Epithelial cell of proximal tubule (primary cell): Measurements from ENCODE around the gene CALCOCO2. TPM values are rescaled to one million over a fixed set of nuclear protein-coding genes. Genes with fewer than 3 reads are reported as not detected.
"Not testable (repeated sequence)": the region's sequence is repeated elsewhere in the genome, so short reads cannot be mapped to it uniquely, and the experiment has no call there.

Experiments used
- DNase-seq: peaks from one replicate; pipeline ENCODE4 v3.0.0-alpha.2; 2011; ENCODE audit warnings: low read depth
- H3K4me3 ChIP-seq: 2 replicates; pipeline ENCODE4 v1.5.1; 2011; ENCODE audit warnings: low read depth, mild to moderate bottlenecking, low read length
- total RNA-seq: library from RNA; depleted of rRNA; stranded (reverse); fragments of >200 nt; gene quantifications from 2 replicates; pipeline ENCODE4 v1.2.3, GENCODE V29; 2015
- TF ChIP-seq, protein P1 (sequence below): conservative IDR thresholded peaks from 2 replicates; pipeline ENCODE4 v1.5.1; 2012; ENCODE audit warnings: low read depth, mild to moderate bottlenecking, low read length

The CALCOCO2 gene
- total RNA-seq, 1 donor from 2014 or later, result 24.8 TPM

DNA sequence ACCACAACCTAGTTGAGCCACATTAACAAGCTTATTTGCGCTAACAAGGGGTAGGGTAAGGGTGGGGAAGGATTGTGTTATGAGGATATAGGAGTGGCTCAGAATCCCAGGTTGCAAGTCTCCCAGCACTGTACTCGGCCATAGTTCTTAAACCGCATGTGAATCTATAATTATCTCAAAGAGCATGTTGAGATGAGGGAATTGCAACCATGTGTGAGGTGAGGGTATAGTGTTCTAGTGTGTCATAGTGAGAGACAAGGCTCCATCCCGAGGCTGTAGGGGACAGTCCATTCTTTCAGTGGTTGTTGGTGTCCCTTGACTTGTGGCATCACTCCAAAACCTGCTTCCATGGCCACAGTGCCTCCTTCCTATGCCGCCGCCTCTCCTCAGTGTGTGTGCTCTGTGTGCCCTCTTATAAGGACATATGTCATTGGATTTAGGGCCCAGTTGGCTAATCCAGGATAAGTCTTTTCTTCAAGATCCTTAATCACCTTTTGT lies 39.0 kb downstream of the CALCOCO2 start:
- DNase-seq, result no peak
- TF ChIP-seq, protein P1, sequence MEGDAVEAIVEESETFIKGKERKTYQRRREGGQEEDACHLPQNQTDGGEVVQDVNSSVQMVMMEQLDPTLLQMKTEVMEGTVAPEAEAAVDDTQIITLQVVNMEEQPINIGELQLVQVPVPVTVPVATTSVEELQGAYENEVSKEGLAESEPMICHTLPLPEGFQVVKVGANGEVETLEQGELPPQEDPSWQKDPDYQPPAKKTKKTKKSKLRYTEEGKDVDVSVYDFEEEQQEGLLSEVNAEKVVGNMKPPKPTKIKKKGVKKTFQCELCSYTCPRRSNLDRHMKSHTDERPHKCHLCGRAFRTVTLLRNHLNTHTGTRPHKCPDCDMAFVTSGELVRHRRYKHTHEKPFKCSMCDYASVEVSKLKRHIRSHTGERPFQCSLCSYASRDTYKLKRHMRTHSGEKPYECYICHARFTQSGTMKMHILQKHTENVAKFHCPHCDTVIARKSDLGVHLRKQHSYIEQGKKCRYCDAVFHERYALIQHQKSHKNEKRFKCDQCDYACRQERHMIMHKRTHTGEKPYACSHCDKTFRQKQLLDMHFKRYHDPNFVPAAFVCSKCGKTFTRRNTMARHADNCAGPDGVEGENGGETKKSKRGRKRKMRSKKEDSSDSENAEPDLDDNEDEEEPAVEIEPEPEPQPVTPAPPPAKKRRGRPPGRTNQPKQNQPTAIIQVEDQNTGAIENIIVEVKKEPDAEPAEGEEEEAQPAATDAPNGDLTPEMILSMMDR, result no peak
- H3K4me3 ChIP-seq, result no peak overlapping the region

DNA sequence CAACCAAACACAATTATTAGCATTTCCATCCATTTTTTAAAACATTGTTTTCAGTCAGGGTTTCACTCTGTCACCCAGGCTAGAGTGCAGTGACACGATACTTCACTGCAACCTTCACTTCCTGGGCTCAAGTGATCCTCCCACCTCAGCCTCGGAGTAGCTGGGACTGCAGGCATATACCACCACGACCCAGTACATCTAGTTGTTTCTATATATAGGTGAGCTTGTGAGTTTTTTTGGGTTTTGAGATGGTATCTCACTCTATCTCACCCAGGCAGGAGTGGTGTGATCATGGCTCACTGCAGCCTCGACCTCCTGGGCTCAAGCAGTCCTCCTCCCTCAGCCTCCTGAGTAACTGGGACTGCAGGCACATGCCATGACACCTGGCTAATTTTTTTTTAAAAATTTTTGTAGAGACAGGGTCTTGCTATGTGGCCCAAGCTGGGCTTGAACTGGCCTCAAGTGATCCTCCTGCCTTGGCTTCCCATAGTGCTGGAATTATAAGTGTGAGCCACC lies 40.3 kb downstream of the CALCOCO2 start:
- DNase-seq, result no peak

DNA sequence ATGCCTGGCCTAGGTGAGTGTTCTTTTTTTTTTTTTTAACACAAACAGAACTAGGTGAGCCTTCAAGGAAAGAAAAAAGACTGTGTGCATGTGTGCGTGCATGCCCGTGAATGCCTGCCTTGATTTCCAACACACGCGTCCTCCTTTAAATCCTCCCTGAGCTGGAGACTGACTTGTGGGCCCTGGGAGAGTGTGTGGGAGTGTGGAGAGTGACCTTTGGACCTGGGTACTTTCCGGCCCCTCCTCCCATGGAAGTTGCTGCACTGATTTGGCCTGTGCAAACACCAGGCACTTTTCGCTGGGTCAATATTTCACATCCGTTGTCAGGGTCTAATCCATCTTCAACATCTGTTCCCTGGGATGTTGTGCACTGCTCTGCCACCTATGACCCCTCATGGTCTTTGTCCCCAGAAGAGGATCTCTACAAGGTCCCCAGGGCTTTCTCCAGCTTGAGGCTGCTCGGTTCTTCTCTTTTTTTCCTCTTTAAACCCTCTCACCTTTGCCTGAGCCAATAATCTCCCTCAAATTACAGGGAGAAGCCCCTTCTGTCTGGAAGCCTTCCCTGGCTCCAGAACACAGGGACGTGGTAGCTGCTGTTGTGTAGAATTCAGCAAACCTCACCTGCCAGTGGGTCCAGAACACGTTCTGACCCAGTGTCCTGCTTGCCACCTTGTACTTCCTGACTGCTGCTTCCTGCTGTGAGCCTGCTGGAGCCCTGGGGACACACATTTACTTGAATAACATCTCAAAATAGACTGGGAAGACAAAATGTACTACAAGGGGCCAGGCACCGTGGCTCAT lies 40.9 kb downstream of the CALCOCO2 start:
- peak; percentile 32 for DNase-seq
- H3K4me3 ChIP-seq, result no peak overlapping the region
- TF ChIP-seq, protein P1, result no peak

More for the DNA sequence above, 40.3 kb downstream of the CALCOCO2 start:
- TF ChIP-seq, protein P1, result no peak
- H3K4me3 ChIP-seq, result no peak overlapping the region

DNA sequence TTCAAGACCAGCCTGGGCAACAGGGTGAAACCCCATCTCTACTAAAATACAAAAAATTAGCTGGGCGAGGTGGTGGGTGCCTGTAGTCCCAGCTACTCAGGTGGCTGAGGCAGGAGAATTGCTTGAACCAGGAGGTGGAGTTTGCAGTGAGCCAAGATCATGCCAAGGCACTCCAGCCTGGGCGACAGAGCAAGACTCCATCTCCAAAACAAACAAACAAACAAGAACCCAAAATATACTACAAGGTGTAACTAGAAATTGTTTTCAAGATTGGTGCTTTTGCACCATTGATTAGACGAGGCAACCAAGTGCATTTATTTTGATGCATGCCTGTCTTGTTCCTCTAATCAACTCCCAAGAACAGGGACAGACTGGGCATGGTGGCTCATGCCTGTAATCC lies 41.6 kb downstream of the CALCOCO2 start:
- not testable (repeated sequence) for H3K4me3 ChIP-seq, DNase-seq

DNA sequence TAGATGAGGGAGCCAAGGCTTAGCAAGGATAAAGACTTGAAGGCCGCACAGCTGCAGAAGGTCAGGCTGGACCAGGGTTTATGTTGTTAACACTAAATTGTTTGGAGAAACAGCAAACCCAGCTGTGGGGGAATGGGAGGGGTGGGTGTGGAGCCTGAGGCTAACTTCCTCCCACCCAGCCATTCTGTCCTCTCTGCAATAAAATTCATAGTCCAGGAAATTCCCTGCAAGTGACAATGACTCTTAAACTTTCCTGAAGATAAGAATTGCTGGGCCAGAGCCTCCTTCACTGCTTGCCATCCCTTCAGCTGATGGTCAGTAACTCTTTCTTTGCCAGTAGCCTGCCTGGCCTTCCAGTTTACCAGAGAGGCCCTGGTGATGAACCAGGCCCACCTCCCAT lies 42.4 kb downstream of the CALCOCO2 start:
- TF ChIP-seq, protein P1, result no peak
- DNase-seq, result no peak
- no peak overlapping the region for H3K4me3 ChIP-seq

DNA sequence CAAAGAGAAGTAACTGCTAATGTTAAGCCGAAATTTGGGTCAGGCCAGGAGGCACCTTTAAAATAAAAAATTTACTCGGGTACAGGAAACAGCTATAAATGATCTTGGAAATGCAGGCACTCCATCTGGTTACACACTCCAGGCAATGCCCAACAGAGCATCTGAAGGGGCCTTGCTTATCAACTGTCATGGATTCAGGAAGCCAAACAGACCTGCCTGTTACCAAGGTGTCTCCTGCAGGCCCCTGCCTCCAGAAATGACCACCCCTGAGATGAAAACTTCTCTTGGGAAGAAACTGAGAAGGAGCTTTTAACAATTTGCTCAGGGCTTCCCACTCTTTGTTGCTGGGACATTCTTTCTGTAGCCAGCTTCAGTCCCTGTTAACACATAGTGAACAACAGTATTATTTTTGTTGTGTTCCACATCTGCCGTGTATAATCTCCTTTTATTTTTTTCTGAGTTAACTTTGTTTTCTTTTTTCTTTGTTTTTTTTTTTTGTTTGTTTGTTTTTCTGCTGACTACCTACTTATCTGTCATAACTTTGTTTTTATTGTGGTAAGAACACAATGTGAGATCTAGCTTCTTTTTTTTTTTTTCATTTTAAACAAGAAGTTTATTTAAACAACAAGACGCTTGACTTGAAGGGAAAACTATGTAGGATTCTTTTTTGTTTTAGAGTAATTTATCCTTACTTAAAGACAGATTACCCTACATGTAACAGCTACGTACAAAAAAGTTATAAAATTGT lies 43.0 kb downstream of the CALCOCO2 start:
- TF ChIP-seq, protein P1, result no peak
- no peak overlapping the region for H3K4me3 ChIP-seq
- no peak for DNase-seq
